ENCODE results near the gene ACSL1. TPM values are rescaled to one million over a fixed set of nuclear protein-coding genes. Genes with fewer than 3 reads are reported as not detected.
"Not testable (repeated sequence)": the region's sequence is repeated elsewhere in the genome, so short reads cannot be mapped to it uniquely, and the experiment has no call there.

ACSL1 gene
- total RNA-seq, 4 donors from 2014 or later, result 27.3 to 98.4 (median 70.1) TPM

DNA sequence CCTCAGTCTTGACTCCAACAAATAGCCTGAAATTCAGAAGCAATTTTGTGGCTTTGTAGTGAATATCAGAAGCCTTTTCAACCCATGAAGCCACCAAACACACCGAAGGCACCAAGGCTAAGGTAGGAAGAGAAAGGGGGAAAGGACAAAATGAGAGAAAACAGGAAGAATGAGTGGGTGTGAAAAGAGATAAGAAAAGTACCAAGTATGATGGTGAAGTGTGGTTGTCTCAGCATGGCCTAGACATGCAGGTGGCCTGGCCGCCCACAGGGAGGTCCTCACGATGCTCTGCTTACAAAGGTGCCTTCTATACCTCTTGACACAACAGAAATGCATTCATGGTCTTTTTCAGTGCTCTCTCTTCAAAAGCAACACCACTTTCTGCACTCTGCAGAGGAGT lies 34.9 kb downstream of the ACSL1 start:
- no peaks in the 10 kb centered on the region for H3K9me3 ChIP-seq
- H3K4me1 ChIP-seq, result no peaks in the 10 kb centered on the region
- TF ChIP-seq POLR2A (IDR thresholded peaks at IDR 0.05) (no peak), CTCF (IDR thresholded peaks at IDR 0.05) (no peak)
- DNase-seq, result no peak
- no peak overlapping the region for H3K27ac ChIP-seq
- H3K27me3 ChIP-seq, result no peaks in the 10 kb centered on the region
- no peaks in the 10 kb centered on the region for H3K36me3 ChIP-seq
- intact Hi-C loops (cut with DNase I; ENCODE audit: low total_unique reads), result no loop called here
- H3K4me3 ChIP-seq, result no peak overlapping the region

DNA sequence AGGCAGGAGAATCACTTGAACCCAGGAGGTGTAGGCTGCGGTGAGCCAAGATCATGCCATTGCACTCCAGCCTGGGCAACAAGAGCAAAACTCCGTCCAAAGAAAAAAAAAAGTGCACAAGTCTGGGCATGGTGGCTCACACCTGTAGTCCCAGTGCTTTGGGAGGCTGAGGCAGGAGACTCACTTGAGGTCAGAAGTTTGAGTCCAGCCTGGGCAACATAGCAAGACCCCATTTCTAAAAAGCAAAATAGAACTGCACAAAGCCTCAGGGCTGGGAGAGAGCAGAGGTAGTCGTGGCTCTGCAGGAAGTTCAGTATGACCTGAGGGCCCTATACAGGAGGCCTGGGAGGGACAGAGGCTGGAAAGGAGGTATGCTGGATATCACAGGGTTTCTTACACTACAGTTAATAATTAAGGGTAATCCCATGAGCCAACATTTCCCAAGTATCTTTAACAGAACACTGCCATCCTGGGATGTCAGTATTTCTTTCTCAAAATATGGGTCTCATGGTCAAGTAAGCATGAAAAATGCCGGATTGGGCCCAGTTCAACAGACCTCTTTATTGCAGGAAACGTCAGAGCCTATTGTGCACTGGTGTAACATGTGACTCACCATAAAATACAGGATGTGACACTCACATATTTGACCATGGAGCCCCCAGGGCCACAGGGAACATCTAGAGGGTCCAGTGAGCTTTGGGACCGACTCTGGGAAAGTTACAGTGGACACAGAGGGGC lies 37.8 kb downstream of the ACSL1 start:
- no peak for DNase-seq
- intact Hi-C loops (cut with DNase I; ENCODE audit: low total_unique reads), result no loop called here
- TF ChIP-seq CTCF (IDR thresholded peaks at IDR 0.05), result no peak
- no peak for TF ChIP-seq POLR2A (IDR thresholded peaks at IDR 0.05)
- Histone ChIP-seq H3K36me3 (no peaks in the 10 kb centered on the region), H3K27ac (no peak overlapping the region), H3K4me1 (no peaks in the 10 kb centered on the region), H3K4me3 (no peak overlapping the region), H3K9me3 (no peaks in the 10 kb centered on the region), H3K27me3 (no peaks in the 10 kb centered on the region)

- Histone ChIP-seq H3K9me3 (no peaks in the 10 kb centered on the region), H3K4me3 (no peak overlapping the region), H3K4me1 (no peaks in the 10 kb centered on the region), H3K36me3 (no peaks in the 10 kb centered on the region), H3K27me3 (no peaks in the 10 kb centered on the region), H3K27ac (no peak overlapping the region)
- intact Hi-C loops (cut with DNase I; ENCODE audit: low total_unique reads), result no loop called here
- TF ChIP-seq CTCF (IDR thresholded peaks at IDR 0.05) (no peak), POLR2A (IDR thresholded peaks at IDR 0.05) (no peak)
- no peak for DNase-seq
Measured at GRCh38 chr4:184785813-184786212, 40.0 kb downstream of the ACSL1 start.

- no peak for TF ChIP-seq POLR2A (IDR thresholded peaks at IDR 0.05)
- TF ChIP-seq CTCF (IDR thresholded peaks at IDR 0.05), result no peak
- Histone ChIP-seq H3K36me3 (no peaks in the 10 kb centered on the region), H3K4me3 (no peak overlapping the region), H3K9me3 (no peaks in the 10 kb centered on the region), H3K4me1 (no peaks in the 10 kb centered on the region), H3K27ac (no peak overlapping the region), H3K27me3 (no peaks in the 10 kb centered on the region)
- DNase-seq, result no peak
- intact Hi-C loops (cut with DNase I; ENCODE audit: low total_unique reads), result no loop called here
Measured at GRCh38 chr4:184784628-184785257, 41.0 kb downstream of the ACSL1 start.

- DNase-seq, result no peak
- no peak overlapping the region for H3K4me3 ChIP-seq
- no peaks in the 10 kb centered on the region for H3K36me3 ChIP-seq
- H3K27ac ChIP-seq, result no peak overlapping the region
- no peaks in the 10 kb centered on the region for H3K4me1 ChIP-seq
- H3K9me3 ChIP-seq, result no peaks in the 10 kb centered on the region
- intact Hi-C loops (cut with DNase I; ENCODE audit: low total_unique reads), result no loop called here
- no peaks in the 10 kb centered on the region for H3K27me3 ChIP-seq
- no peak for TF ChIP-seq CTCF (IDR thresholded peaks at IDR 0.05)
Measured at GRCh38 chr4:184782731-184783373, 42.9 kb downstream of the ACSL1 start.

DNA sequence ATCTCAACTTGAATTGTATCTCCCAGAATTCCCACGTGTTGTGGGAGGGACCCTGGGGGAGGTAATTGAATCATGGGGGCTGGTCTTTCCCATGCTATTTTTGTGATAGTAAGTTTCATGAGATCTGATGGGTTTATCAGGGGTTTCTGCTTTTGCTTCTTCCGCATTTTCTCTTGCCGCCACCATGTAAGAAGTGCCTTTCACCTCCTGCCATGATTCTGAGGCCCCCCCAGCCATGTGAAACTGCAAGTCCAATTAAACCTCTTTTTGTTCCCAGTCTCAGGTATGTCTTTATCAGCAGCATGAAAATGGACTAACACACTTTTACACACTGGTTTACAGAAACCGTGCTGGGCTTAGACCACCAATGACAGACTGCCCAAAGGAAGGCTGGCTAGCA lies 46.6 kb downstream of the ACSL1 start:
- DNase-seq; H3K4me1 ChIP-seq; H3K4me3 ChIP-seq; intact Hi-C loops (cut with DNase I; ENCODE audit: low total_unique reads); H3K27me3 ChIP-seq; H3K9me3 ChIP-seq; H3K36me3 ChIP-seq; H3K27ac ChIP-seq: not testable (repeated sequence)

Measured in uterus (tissue), 4 donors.